Left lung (tissue), 10 donors: ENCODE data around the gene NDUFS4. TPM values are rescaled to one million over a fixed set of nuclear protein-coding genes. Genes with fewer than 3 reads are reported as not detected.
"Not testable (repeated sequence)": the region's sequence is repeated elsewhere in the genome, so short reads cannot be mapped to it uniquely, and the experiment has no call there.

Source experiments
- ATAC-seq: fragments of 200-7000 bp; cut with Tn5 transposase; one replicate; pipeline ENCODE4 v1.9.1; 2020; ENCODE audit warnings: moderate library complexity
- DNase-seq, 4 donors: peaks; one replicate each; pipeline ENCODE4 v3.0.0-alpha.2; 2013 to 2020
- H3K27ac ChIP-seq, 2 donors: fragments of 200-600 bp; sonication (generic) in 1 of 2; one replicate each; pipeline versions ENCODE4 v1.5.0 to v1.8.0; 2020 to 2021
- H3K27me3 ChIP-seq, 2 donors: fragments of 200-600 bp; sonication (generic) in 1 of 2; one replicate each; pipeline versions ENCODE4 v1.5.0 to v1.8.0; 2020 to 2021
- H3K36me3 ChIP-seq, 2 donors: fragments of 200-600 bp; sonication (generic) in 1 of 2; one replicate each; pipeline versions ENCODE4 v1.5.0 to v1.8.0; 2020 to 2021
- H3K4me1 ChIP-seq, 2 donors: fragments of 200-600 bp; one replicate each; pipeline ENCODE4 v1.8.0; 2021
- H3K4me3 ChIP-seq, 2 donors: fragments of 200-600 bp; sonication (generic) in 1 of 2; one replicate each; pipeline versions ENCODE4 v1.5.0 to v1.8.0; 2020 to 2021; ENCODE audit warnings: mild to moderate bottlenecking in 1 of 2
- H3K9me3 ChIP-seq, 2 donors: fragments of 200-600 bp; sonication (generic) in 1 of 2; one replicate each; pipeline versions ENCODE4 v1.5.0 to v1.8.0; 2020 to 2021
- intact Hi-C, 2 donors: fragments of 100-400 bp; cut with DNase I; formaldehyde crosslinking; loops; one replicate each; pipeline versions ENCODE4 v1.11.2 to v1.14.2; 2022
- polyA plus RNA-seq, 6 donors: library from polyadenylated mRNA; unstranded; fragments of 120-200 nt; gene quantifications; one replicate each; pipeline ENCODE4 v1.2.1, GENCODE V29; 2013; ENCODE audit not compliant: insufficient read length in 6 of 6
- total RNA-seq, 2 donors: library from RNA; stranded (reverse); fragmentation: NEBNext Ultra II Directional; extraction: Animal tissue kit (Norgen Biotek cat#: 25700); gene quantifications; one replicate each; pipeline ENCODE4 v1.2.1, GENCODE V29; 2021
- TF ChIP-seq, protein P1 (sequence below), 2 donors: fragments of 200-600 bp; sonication (generic) in 1 of 2; IDR thresholded peaks; one replicate each; pipeline versions ENCODE4 v1.5.0 to v1.8.0; 2021; ENCODE audit warnings: antibody characterized with exemption in 2 of 2
- donor health status: DM: no; HTN: yes; CAD: no.
- donor health status: DM: no; HTN: no; CAD: no.

The NDUFS4 gene
- total and polyA plus RNA-seq, 8 donors = 52.3 to 109 (median 97.8) TPM

DNA sequence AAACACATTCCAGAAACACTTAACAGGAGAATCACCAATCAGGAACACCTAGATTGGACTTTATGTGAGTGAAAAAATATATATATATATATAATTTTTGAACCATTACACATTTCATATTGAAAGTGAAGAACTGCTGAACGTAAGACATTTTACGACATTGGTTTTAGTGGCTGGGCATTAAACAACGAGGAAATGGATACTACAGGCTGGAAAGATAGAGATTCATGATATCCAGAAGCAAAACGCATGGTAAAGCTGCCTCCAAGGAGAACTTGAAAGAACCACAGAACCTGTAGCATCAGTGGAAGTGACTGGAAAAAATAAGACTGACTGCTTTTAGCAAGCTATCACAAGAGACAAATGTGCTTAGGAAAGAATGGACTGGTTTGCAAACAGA is 13.2 kb upstream of the NDUFS4 start:
- intact Hi-C loops = no loop called here
- H3K36me3 ChIP-seq = no peaks in the 10 kb centered on the region
- no peaks in the 10 kb centered on the region for H3K27me3 ChIP-seq
- H3K9me3 ChIP-seq = no peaks in the 10 kb centered on the region
- DNase-seq = no peak
- TF ChIP-seq, protein P1, sequence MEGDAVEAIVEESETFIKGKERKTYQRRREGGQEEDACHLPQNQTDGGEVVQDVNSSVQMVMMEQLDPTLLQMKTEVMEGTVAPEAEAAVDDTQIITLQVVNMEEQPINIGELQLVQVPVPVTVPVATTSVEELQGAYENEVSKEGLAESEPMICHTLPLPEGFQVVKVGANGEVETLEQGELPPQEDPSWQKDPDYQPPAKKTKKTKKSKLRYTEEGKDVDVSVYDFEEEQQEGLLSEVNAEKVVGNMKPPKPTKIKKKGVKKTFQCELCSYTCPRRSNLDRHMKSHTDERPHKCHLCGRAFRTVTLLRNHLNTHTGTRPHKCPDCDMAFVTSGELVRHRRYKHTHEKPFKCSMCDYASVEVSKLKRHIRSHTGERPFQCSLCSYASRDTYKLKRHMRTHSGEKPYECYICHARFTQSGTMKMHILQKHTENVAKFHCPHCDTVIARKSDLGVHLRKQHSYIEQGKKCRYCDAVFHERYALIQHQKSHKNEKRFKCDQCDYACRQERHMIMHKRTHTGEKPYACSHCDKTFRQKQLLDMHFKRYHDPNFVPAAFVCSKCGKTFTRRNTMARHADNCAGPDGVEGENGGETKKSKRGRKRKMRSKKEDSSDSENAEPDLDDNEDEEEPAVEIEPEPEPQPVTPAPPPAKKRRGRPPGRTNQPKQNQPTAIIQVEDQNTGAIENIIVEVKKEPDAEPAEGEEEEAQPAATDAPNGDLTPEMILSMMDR (IDR thresholded peaks at IDR 0.05) = no peak
- H3K4me3 ChIP-seq = no peak overlapping the region
- H3K4me1 ChIP-seq = no peaks in the 10 kb centered on the region
- ATAC-seq = no peak
- H3K27ac ChIP-seq = no peak overlapping the region

DNA sequence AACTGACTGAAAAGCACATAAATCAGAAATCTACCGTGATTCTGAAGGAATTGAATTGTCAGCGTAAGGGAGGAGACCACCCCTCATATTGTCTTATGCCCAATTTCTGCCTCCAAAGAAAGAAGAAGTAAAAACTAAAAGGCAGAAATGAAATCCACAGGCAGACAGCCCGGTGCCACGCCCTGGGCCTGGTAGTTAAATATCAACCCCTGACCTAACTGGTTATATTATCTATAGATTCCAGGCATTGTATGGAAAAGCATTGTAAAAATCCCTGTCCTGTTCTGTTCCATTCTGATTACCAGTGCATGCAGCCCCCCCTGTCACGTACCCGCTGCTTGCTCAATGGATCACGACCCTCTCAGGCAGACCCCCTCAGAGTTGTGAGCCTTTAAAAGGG is 11.9 kb upstream of the NDUFS4 start:
- DNase-seq, H3K4me1 ChIP-seq, ATAC-seq, H3K4me3 ChIP-seq, intact Hi-C loops, H3K27ac ChIP-seq, H3K9me3 ChIP-seq, H3K36me3 ChIP-seq, H3K27me3 ChIP-seq: not testable (repeated sequence)

DNA sequence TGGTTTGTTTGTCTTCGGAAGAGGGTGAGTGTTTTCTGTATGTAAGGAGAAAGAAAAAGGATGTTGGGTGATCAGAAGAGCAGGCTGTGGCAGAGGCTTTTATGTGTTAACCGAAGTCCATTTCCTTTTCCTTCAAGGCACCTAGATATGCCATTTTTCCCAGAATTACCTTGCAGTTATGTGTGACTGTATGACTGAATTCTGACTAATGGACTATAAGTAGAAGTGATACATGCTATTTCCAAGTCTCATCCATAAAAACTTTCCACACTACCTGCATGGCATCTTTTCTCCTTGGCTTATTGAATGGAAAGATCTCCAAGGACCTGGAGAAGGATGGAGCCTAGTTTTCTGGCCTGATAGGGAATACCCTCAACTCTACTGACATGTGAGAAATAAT is 10.6 kb upstream of the NDUFS4 start:
- intact Hi-C loops = no loop called here
- no peak for ATAC-seq
- Histone ChIP-seq H3K27ac (no peak overlapping the region), H3K9me3 (no peaks in the 10 kb centered on the region), H3K36me3 (no peaks in the 10 kb centered on the region), H3K4me1 (no peaks in the 10 kb centered on the region), H3K4me3 (no peak overlapping the region), H3K27me3 (no peaks in the 10 kb centered on the region)
- DNase-seq = no peak
- TF ChIP-seq, protein P1 (IDR thresholded peaks at IDR 0.05) = no peak

DNA sequence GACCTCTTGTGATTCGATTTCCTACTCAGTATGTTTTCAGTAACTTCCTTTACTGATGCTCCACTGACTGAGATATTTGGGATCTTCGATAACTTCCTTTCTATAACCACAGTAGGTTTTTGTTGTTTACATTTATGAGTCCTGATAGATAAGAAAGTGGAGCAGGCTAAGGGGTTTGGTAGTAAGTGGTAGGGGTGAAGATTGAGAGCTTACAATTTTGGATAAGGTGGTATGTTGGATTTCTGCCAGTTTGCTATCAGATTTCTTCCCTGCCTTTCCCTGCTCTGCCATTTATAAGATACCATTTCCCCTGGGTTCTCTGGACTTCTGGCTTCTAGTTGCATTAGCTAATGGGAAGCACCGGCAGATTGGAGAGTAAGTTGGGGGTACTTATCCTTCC is 7.9 kb upstream of the NDUFS4 start:
- intact Hi-C loops = no loop called here
- Histone ChIP-seq H3K36me3 (no peaks in the 10 kb centered on the region), H3K4me3 (no peak overlapping the region), H3K4me1 (no peaks in the 10 kb centered on the region), H3K27ac (no peak overlapping the region), H3K27me3 (no peaks in the 10 kb centered on the region), H3K9me3 (no peaks in the 10 kb centered on the region)
- TF ChIP-seq, protein P1 (IDR thresholded peaks at IDR 0.05) = no peak
- ATAC-seq = no peak
- DNase-seq = no peak

DNA sequence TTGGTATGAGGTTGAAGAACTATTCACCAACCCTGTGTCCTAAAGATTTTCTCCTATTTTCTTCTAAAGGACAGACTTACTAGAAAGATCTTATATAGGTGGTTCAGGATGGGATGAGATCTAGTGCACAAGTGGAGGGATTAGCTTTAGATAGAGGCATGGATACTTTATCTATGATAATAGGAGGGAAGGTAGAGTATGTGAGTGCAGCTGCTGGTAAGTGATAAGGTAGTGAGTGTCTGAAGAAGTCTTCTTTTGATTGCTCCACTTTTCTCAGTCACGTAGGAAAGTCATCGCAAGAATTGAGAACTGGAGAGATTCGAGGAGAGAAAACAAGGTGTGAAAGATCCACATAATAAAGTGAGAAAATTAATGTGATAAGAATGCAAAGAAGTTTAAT is 6.0 kb upstream of the NDUFS4 start:
- no peaks in the 10 kb centered on the region for H3K36me3 ChIP-seq
- intact Hi-C loops = no loop called here

DNA sequence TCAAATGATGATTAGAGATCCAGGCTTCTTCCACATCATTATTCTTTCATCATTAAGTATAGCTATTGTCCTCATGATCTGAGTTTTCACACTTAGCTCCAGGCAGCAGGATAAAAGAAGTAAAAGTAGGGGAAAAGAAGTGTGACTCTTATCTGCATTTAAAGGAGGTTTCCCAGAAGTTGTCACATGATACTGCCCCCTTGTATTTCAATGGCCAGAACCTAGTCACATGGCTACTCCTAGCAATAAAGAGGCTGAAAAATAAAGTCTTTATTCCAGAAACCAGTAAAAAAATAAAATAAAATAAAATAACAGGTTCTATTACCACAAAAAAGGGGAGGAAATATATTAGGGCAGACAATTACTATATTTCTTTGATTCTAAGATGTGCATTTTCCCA is 5.3 kb upstream of the NDUFS4 start:
- ATAC-seq = no peak
- TF ChIP-seq, protein P1 (IDR thresholded peaks at IDR 0.05) = no peak
- H3K4me3 ChIP-seq = no peak overlapping the region
- H3K27ac ChIP-seq = no peak overlapping the region
- no peaks in the 10 kb centered on the region for H3K27me3 ChIP-seq
- H3K4me1 ChIP-seq = no peaks in the 10 kb centered on the region
- no peaks in the 10 kb centered on the region for H3K9me3 ChIP-seq
- DNase-seq = no peak
- no peaks in the 10 kb centered on the region for H3K36me3 ChIP-seq
- intact Hi-C loops = no loop called here

More for the DNA sequence above, 6.0 kb upstream of the NDUFS4 start:
- Histone ChIP-seq H3K4me1 (no peaks in the 10 kb centered on the region), H3K27ac (no peak overlapping the region), H3K4me3 (no peak overlapping the region), H3K27me3 (no peaks in the 10 kb centered on the region), H3K9me3 (no peaks in the 10 kb centered on the region)
- DNase-seq = no peak
- no peak for ATAC-seq
- TF ChIP-seq, protein P1 (IDR thresholded peaks at IDR 0.05) = no peak
